Measurements from ENCODE around the gene ZGPAT.

ZGPAT gene

DNA sequence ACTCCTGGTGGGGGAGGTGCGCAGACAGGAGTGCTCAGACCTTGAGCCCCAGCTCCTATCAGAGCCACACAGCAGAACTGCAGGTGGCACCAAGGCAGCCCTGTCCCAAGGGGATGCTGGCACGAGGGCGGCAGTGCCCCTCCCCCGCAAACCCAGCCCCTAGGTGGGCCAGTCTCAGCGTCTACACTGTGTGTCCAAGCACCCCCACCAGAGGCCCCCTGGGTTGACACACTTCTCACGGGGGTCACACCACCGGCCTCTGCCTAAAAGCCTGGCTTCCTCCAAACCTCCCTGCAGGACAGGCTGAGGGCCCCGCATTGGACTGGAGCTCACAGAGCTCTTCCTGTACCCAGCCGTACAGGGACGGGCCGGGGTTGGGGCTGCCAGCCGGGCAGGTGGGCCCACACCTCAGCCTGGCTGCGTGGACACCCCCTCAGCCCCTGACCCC lies 39.8 kb downstream of the ZGPAT start:
- DNase-seq, result no peak

DNA sequence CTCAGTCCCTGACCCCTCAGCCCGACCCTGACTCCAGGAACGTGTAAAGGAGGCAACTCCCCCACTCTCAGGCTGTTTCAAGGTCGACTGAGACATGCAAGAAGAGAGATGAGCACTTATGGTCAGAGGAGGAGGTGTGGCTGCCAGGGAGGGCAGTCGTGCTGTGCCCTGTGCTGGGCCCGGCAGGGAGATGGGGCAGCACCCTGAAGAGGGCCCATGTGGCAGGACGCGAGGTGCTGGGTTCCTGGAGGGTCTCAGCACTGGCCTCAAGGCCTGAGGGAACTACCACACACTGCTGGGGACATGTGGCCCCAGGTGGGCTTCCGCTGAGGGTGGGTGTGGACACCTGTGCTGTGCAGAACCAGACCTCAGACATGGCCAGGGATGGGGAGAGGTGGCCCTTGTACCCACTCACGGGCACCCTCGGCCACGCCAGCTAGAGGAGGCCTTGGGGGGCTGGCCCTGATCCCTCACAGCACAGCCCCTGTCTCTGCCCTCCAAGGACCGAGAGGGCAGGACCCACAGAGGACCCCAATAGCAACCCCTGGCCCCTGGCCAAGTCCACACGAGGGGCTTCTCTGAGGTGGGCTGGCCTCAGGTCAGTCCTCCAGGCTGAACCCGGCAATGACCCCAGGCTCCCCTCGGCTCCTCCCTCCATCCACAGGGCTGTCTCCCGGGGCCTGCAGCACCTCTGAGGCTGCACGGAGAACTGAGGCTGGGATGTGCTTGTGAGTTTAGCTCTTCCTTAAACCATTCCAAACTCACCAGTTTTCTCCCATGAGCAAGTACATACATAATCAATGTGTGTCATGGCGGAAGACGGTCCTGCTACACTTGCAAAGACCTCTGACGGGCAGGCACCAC lies 40.5 kb downstream of the ZGPAT start:
- no peak for DNase-seq

DNA sequence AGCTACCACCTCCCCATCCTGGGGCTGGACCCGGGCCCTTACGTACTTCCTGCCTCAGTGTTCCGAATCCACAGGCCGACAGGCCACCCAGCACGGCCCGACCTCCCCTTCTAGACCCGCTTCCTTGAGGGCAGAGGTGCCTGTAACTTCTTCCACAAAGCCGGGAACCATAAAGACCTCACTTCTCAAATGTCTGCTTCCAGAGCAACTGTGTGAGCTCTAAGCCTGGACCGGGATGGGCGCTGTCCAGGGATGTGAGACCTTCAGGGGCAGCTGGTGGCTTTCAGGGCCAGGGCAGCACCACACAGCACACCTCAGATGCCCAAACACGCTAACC lies 41.1 kb downstream of the ZGPAT start:
- no peak for DNase-seq

DNA sequence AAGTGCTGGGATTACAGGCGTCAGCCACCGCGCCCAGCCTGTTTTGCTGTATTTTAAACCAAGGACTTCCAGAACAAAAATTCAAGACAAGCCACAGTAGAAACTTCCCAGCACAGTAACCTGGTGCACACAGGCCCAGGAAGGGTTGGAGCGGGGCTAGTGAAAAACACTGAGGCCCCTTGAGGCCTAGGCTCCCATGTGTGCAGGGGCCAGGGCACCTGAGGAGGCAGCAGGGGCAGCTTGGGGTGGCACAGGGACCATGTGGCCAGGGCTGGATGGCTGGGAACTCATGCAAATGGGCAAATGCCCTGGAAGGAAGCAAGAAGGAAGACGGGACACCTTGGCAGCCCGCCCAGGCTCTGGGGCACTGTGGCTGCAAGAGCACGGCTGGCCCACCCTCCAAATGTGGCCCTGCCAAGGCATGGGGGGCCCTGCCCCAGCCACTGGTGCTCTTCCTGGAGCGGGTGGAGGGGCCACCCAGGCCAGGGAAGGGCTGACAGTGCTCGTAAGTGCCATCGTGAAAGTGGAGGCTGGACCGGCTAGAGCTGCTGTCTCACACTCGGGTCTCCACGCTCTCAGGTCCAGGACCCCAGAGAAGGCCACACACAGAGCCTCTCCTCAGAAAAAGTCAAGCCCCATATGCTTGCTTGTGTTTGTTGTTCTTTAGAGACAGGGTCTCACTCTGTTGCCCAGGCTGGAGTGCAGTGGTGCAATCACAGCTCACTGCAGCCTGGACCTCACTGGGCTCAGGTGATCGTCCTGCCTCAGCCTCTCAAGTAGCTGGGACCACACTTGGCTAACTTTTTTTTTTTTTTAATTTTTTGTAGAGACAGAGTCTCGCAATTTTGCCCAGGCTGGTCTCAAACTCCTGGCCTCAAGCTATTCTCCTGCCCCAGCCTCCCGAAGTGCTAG lies 42.0 kb downstream of the ZGPAT start:
- no peak for DNase-seq

DNA sequence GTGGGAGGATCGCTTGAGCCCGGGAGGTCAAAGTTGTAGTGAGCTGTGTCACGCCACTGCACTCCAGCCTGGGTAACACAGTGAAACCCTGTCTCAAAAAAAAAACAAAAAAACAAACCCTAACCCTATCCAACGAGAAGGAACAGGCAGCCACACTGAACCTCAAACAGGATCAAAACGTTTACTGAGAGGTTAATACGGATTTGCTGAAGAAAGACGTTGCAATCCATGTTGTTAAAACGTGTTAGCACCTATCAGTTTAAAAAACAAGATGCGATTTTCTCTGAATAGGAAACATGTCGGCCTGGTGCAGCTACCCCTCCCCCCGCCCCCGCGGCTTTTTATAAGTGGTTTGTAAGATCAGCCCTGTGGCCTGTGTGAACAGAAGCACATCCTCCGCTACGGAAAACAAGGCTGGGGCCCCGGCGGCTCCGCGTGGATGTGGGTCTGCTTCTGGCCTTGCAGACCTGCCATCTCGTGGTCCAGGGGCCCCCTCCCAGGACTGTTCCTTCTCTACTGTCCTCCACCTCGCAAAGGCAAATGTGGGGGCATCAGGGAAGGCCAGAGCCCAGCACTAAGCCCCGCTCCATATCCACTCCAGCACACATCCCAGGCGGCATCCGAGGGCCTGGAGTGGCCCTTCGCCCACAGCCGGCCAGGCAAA lies 43.1 kb downstream of the ZGPAT start:
- DNase-seq, result no peak

DNA sequence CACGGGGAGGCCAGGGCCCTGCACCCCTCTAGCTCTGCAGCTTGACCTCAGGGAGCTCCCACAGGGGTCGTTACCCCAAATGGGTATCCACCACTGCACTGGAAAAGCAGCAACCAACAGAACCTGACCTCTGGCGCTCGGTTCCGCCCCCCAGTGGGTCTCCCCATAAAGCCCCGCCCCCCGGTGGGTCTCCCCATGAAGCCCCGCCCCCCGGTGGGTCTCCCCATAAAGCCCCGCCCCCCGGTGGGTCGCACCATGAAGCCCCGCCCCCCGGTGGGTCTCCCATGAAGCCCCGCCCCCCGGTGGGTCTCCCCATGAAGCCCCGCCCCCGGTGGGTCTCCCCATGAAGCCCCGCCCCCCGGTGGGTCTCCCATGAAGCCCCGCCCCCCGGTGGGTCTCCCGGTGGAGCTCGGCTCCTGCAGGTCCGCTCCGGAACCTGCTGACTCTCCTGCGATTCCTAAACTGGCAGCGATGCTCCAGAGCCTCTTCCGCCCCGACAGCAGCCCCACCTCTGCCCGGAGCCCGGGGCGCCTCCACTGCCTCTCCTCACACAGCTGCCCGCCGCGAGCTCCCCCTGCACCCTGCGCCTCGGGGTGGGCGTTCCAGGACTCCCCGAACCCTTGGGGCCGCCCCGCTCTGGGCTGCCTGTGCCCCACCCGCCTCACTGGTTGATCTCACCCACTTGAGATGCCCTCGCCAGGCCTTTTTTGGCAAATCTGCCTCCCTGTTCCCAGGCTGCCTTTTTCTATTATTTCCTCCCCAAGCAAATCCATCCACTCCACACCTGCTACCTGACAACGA lies 43.8 kb downstream of the ZGPAT start:
- DNase-seq, result no peak

DNA sequence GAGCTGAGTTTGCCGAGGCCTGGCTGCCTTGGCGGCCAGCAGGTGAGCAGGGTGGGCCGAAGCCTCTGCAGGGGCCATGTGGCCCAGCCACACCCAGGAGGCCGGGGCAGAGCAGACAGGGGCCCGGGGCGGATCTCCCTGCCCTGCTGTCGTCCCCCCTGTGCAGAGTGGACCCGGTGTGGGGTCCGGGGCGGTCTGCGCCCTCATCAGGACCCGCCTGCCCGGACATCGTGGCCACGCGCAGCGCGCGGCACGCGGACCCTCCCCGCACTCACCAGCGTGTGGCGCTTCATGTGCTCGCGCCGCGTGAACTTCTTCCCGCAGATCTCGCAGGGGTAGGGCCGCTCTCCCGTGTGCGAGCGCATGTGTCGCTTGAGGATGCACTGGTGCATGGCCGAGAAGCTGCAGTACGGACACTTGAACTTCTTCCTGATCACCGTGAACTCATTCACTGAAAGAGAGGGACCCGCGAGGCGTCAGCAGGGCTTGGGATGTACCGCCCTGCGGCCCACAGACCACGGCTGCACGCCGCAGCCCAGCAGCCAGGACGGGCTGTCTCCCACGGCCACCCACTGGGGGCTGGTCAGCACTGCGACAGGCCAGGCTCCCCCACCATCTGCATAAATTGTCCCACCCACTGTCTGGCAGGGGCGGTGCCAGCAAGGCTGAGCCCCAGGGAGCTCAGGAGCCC lies 44.7 kb downstream of the ZGPAT start:
- DNase-seq, result no peak

DNA sequence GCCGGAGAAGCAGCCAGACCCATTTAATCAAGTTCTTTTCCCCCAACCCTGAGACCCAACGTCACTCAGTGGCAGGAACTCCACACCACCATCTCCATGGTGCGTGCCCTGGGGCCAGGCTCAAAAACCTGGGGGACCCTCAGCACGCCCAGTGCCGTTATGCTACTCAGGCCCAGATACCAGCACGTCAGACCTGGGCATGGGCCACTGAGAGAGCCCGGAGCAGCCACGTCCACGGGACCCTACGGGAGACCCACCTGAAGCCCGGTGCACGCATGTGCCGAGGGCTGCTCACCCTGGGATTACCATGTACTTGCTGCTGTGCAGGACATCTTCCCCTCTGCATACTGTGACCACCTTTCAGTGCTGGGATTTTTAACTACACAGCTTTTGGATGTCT lies 45.5 kb downstream of the ZGPAT start:
- no peak for DNase-seq

DNA sequence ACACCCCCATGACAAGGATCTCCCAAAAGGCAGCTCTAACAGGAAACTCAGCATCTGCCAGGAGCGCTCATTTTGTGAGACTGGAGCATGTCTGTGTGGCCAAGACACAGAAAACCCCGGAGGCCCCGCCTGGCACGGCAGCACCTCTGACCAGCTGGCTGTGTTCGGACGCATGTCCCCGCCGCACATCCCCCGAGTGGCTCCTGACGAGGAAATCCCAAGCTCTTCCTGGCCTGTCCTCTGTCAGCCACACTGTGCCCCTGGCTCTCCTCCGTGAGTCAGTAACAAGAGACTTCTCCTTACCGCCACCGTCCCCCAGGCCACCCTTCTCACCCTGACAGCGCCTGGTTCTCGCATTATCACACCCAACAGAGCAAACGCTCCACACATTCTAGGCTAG lies 46.2 kb downstream of the ZGPAT start:
- DNase-seq, result no peak

DNA sequence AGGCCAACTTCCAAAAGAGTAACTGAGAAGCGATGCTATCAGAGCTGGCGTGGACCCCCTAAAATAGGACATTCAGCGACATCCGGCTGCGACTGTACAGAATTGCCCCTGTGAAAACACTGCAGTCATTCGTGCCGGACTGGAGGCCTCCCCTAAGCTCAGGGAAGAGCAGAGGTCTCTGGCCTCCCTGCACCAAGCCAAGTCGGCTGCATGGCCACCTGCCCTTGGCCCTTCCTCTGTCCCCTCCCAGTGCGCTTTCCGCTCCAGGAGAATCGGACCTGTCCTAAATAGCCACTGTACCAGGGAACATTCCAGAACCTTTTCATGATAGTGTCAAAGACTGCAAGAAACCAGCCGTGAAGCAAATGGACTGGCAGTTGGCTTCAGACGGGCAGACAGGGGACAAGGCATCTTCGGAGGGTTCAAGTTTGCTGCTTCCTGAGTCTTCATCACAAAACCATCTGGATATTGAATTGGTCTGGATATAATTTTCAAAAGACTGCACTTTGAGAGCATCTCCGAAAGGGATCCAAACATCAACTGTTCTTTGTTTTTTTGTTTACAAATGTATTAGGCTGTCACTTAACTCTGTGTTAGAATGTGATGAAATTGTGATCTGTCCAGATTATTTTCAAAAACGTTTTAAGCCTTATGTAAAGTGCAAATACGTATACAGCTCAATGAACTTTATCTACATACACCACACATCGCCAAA lies 48.3 kb downstream of the ZGPAT start:
- DNase-seq, result no peak

DNA sequence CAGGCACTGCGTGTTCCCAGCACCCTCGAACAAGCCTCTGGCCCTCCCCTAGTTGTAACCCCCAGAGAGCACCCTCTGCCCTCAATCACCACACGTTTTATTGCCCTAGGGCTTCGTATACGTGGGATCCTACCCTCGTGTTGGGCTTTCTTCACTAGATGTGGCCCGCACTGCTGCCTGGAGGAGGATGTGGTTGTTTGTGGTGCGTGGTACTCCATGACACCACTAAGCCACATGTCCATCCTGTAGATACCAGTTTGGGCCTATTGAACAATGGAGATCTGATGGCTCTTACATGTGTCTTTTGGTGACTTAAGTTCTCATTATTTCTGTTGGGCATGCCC lies 48.8 kb downstream of the ZGPAT start:
- DNase-seq, result no peak

DNA sequence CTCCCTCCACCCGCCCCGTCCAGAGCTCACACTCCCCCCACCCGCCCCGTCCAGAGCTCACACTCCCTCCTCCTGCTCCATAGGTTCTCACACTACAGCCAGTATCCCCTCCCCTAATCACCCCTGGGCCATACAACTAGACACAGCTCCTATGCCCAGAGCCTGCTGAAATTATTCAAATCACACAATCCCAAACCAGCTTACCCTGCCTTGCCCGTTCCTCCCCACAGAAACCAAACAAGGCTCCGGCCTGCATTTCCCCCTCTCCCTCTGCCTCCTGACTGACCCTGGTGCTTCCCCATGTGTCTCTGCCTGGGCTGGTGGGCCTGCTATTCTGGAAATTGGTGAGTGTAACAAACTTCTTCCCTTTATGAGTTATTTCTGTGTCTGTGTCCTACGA lies 50.3 kb downstream of the ZGPAT start:
- no peak for DNase-seq

DNA sequence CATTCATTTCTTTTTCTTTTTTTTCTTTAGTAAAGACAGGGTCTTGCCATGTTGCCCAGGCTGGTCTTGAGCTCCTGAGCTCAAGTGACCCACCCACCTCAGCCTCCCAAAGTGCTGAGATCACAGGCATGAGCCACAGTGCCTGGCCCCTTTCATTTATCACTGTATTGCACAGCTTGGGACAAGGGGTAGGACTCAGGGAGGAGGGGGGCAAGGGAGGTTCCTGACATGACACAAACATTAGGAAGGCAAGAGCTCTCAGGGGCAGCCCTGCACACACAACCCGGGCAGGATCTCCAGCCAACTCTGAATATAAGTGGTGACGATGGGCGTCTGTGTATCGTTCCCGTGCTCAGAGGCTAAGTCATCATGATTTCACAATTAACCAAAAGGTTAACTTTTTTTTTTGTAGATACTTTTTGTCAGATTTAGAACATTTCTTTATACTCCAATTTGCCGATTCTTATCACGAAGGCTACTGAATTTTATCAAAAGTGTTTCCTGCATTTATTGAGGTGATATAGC lies 51.6 kb downstream of the ZGPAT start:
- no peak for DNase-seq

DNA sequence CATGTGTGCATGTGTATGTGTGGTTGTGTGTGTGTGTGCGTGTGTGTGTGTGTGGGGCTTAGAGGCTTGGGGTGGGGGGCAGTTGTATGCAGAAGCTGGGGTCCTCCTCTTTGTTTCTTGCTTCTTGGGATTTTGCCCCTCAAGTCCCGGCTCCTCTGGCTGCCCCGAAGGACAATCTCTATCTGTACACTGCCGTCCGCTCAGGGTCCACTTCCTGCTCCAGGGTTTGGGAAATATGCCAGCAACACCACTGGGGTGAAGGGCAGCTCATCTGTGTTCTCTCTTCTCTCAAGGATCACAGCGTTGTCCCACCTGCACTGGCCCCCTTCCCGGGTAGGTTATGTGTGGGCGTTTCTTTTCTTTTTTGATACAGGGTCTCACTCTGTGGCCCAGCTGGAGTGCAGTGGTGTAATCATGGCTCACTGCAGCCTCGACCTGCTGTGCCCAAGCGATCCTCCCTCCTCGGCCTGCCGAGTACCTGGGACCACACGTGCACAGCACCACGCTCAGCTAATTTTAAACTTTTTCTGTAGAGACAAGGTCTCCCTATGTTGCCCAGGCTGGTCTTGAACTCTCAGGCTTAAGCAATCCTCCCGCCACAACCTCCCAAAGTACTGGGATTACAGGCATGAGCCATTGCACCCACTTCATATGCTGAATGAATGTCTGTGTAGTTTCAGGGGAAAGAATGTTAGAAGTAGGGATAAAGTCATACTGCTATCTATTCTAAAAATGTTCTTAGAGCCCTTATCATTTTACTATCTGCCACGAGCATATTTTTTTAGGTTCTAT lies 57.4 kb downstream of the ZGPAT start:
- no peak for DNase-seq

DNA sequence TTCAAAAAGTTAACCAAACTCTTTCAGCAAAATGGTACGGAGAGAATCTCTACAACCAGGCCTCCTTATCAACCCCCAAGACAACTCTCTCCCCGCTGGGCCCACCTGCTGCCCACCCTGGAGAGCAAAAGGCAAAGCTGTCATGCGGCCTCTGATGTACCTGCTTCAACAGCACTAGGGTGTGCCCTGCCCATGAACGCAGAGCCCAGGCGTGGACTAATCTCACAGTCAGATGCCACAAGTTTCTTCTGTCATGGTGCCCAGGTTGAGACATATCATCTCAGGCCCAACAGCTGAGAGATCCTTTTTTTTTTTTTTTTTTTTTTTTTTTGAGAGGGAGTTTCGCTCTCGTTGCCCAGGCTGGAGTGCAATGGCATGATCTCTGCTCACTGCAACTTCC lies 58.1 kb downstream of the ZGPAT start:
- DNase-seq, result no peak

DNA sequence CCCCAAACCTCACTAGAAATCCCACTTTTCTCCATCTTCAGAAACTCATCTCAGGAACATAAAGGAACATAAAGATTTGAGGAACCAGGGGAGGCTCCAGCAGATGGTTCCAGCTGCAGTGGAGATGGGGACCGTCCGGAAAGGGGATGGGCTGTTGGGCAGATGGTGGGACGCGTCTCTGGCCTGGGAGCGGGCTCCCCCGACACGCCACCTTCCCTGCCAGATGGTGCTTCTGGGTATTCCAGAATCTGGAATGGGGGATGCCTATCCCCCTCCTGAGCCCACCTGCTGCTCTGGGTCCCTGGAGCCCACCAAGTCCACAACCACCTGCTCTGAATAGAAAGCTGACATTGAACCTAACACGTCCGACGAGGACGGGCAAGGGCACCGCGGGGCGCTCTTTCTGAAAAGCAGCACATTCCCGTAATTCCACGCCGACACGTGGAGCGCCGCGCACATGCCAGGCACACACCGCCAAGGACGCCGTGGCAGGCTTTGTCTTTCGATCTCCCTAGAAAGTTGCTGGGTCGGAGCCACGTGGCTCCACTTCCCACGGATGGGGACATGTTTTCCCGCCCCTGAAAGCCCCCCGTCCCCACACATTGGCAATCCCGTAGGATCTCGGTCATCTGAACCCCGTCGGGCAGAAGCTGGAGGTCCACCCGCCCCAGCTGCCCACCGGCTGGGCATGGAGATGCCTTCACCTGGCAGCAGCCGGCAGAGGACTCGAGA lies 59.0 kb downstream of the ZGPAT start:
- DNase-seq, result no peak

DNA sequence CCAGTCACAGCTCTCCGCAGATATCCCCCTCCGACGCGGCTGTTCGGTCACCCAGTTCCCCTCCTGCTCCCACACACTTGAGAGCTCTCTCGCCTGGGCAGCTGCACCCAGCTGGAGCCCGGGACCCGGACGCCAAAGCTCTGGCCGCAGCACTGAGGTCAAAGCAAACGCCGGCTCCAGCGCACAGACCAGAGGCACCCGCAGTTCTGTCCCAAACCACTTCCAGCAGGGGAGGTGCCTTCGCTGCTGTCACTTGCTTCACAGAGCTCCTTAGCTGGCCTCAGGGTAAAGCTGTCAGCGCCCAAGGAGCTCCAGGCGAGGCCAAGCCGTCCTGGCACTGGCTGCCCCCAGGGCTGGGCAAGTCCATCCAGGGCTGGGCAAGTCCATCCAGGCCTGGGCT lies 59.6 kb downstream of the ZGPAT start:
- no peak for DNase-seq

DNA sequence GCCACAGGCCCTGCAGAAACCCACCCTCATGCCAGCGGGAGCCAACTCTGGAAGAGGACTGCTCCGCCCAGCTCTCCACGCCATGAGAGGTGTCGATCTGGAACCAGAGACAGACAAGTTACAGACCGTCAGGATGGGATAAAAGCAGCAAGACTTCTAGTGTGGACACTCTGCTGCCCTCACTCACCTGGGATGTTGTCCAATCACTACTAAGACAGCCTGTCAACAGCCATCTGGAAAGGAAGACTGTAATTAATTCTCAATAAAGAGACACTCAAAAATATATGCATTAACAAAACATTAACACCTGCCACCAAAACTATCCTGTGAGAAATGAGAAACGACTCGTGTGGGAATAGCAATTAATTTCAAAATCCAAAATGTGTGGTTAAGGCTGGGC lies 60.0 kb downstream of the ZGPAT start:
- DNase-seq, result no peak
